SK-N-SH (cell line): ENCODE measurements around the gene AHCYL2. TPM values are rescaled to one million over a fixed set of nuclear protein-coding genes. Genes with fewer than 3 reads are reported as not detected.

ENCODE experiments used
- CTCF ChIA-PET: fragments of 300-600, 350-600 bp; formaldehyde crosslinking; extraction: SDS; loops from one replicate; lab custom pipeline; 2021; lab: Yijun Ruan, JAX
- POLR2A ChIA-PET: fragments of 350-600 bp; sonication (Branson Sonifier 250); formaldehyde crosslinking; extraction: SDS; loops from one replicate; lab custom pipeline; 2020; ENCODE audit warnings: antibody characterized with exemption, inconsistent platforms; lab: Yijun Ruan, JAX
- DNase-seq: peaks from one replicate; pipeline ENCODE4 v3.0.0; 2012
- H2AFZ ChIP-seq: fragments of 200-600 bp; sonication (generic); 2 replicates; pipeline ENCODE4 v1.8.1; 2016; ENCODE audit warnings: antibody characterized with exemption, mild to moderate bottlenecking, low read depth
- H3F3A ChIP-seq: fragments of 200-600 bp; sonication (generic); replicated peaks from 2 replicates; pipeline ENCODE3; 2016; ENCODE audit warnings: antibody characterized with exemption, mild to moderate bottlenecking; ENCODE audit not compliant: insufficient read depth
- H3K27ac ChIP-seq, 2 experiments: fragments of 200-500 bp in 1 of 2; fragments of 200-600 bp in 1 of 2; sonication (Bioruptor generic) in 1 of 2; sonication (generic), shearing (Covaris generic) in 1 of 2; 2 replicates each; pipeline versions ENCODE4 v1.5.1 to v1.6.1; 2014 to 2016; ENCODE audit warnings: low read depth in 2 of 2, inconsistent platforms in 1 of 2, low read length in 1 of 2, mild to moderate bottlenecking in 1 of 2, mixed read lengths in 1 of 2
- H3K27me3 ChIP-seq: fragments of 200-600 bp; sonication (generic), shearing (Covaris generic); 2 replicates; pipeline ENCODE4 v1.6.1; 2016; ENCODE audit warnings: mixed run types; ENCODE audit not compliant: insufficient read depth
- H3K36me3 ChIP-seq, 2 experiments: fragments of 200-500 bp in 1 of 2; fragments of 200-600 bp in 1 of 2; sonication (Bioruptor generic) in 1 of 2; sonication (generic) in 1 of 2; replicated peaks in 1 of 2; 2 replicates each; pipeline versions ENCODE3 to v1.5.1; 2014 to 2016; ENCODE audit warnings: low read length in 1 of 2, mild to moderate bottlenecking in 1 of 2; ENCODE audit not compliant: insufficient read depth in 2 of 2, control insufficient read depth in 1 of 2
- H3K4me1 ChIP-seq, 2 experiments: fragments of 200-500 bp in 1 of 2; fragments of 200-600 bp in 1 of 2; sonication (Bioruptor generic) in 1 of 2; sonication (generic), shearing (Covaris generic) in 1 of 2; 2 replicates each; pipeline versions ENCODE4 v1.5.1 to v1.6.1; 2014 to 2016; ENCODE audit warnings: low read depth in 1 of 2, low read length in 1 of 2, mixed run types in 1 of 2; ENCODE audit not compliant: insufficient read depth in 2 of 2, control insufficient read depth in 1 of 2
- H3K4me2 ChIP-seq: fragments of 200-600 bp; sonication (generic), shearing (Covaris generic); 2 replicates; pipeline ENCODE4 v1.6.1; 2017; ENCODE audit warnings: mixed run types
- H3K4me3 ChIP-seq, 2 experiments: fragments of 200-500 bp in 1 of 2; fragments of 200-600 bp in 1 of 2; sonication (Bioruptor generic) in 1 of 2; sonication (generic), shearing (Covaris generic) in 1 of 2; 2 replicates each; pipeline versions ENCODE4 v1.5.1 to v1.8.1; 2014 to 2016; ENCODE audit warnings: low read depth in 2 of 2, inconsistent platforms in 1 of 2, low read length in 1 of 2, mild to moderate bottlenecking in 1 of 2, mixed read lengths in 1 of 2, moderate library complexity in 1 of 2
- H3K79me2 ChIP-seq: fragments of 200-600 bp; sonication (generic); 2 replicates; pipeline ENCODE4 v1.8.1; 2017; ENCODE audit warnings: mild to moderate bottlenecking; ENCODE audit not compliant: insufficient read depth
- H3K9ac ChIP-seq: fragments of 200-600 bp; sonication (generic); 2 replicates; pipeline ENCODE4 v1.6.1; 2017; ENCODE audit warnings: mixed run types
- H3K9me2 ChIP-seq: fragments of 200-600 bp; sonication (generic); 2 replicates; pipeline ENCODE4 v1.6.1; 2017; ENCODE audit warnings: mixed run types
- H3K9me3 ChIP-seq: fragments of 200-600 bp; sonication (generic); 2 replicates; pipeline ENCODE4 v1.6.1; 2017; ENCODE audit warnings: mixed run types, mild to moderate bottlenecking, moderate library complexity
- H4K20me1 ChIP-seq: fragments of 200-600 bp; sonication (generic); 2 replicates; pipeline ENCODE4 v1.6.1; 2017; ENCODE audit warnings: mild to moderate bottlenecking, mixed run types; ENCODE audit not compliant: insufficient read depth
- FOSL2 ChIP-seq: IDR thresholded peaks from 2 replicates; pipeline ENCODE4 v1.4.0; 2012; ENCODE audit warnings: low read depth, mild to moderate bottlenecking, moderate library complexity, borderline replicate concordance
- FOXJ3 ChIP-seq: sonication (generic); formaldehyde crosslinking; IDR thresholded peaks from 2 replicates; pipeline ENCODE4 v1.5.1; 2020; ENCODE audit warnings: mild to moderate bottlenecking, missing genetic modification reagents
- FOXM1 ChIP-seq: IDR thresholded peaks from 2 replicates; pipeline ENCODE4 v1.4.0; 2012; ENCODE audit warnings: low read depth, mild to moderate bottlenecking
- GABPA ChIP-seq: IDR thresholded peaks from 2 replicates; pipeline ENCODE4 v1.4.0; 2012; ENCODE audit warnings: low read depth, mild to moderate bottlenecking
- GATA2 ChIP-seq: sonication (generic); formaldehyde crosslinking; IDR thresholded peaks from 2 replicates; pipeline ENCODE4 v1.5.0; 2020; ENCODE audit warnings: mild to moderate bottlenecking, missing genetic modification reagents
- JUND ChIP-seq: IDR thresholded peaks from 2 replicates; pipeline ENCODE4 v1.4.0; 2012
- MXI1 ChIP-seq: IDR thresholded peaks from 2 replicates; pipeline ENCODE4 v1.6.1; 2012; ENCODE audit warnings: mild to moderate bottlenecking, low read depth, low read length, improper control_type of control experiment
- PBX3 ChIP-seq: IDR thresholded peaks from 2 replicates; pipeline ENCODE4; 2012
- TEAD4 ChIP-seq: IDR thresholded peaks from 2 replicates; pipeline ENCODE4 v1.4.0; 2012; ENCODE audit warnings: mild to moderate bottlenecking, borderline replicate concordance; ENCODE audit not compliant: insufficient read depth
- USF1 ChIP-seq: IDR thresholded peaks from 2 replicates; pipeline ENCODE4 v1.4.0; 2012; ENCODE audit warnings: low read depth, borderline replicate concordance
- USF2 ChIP-seq: fragments of 150-350 bp; IDR thresholded peaks from 2 replicates; pipeline ENCODE4 v1.6.1; 2017; ENCODE audit warnings: antibody characterized with exemption, low read length, low read depth, borderline replicate concordance
- ZBTB33 ChIP-seq: IDR thresholded peaks from 2 replicates; pipeline ENCODE4 v1.4.0; 2012; ENCODE audit warnings: low read depth, borderline replicate concordance
- WGBS: methylation state at CpG from one replicate; pipeline ENCODE4 v1.1.6; 2017; ENCODE audit warnings: low lambda C conversion rate; 5-methylcytosine and 5-hydroxymethylcytosine counted together
- polyA plus RNA-seq, 3 experiments: library from polyadenylated mRNA; depleted of rRNA; stranded (reverse); fragments of >200 nt; gene quantifications; 2 replicates each; pipeline ENCODE4 v1.2.3, GENCODE V29; 2012
- TF ChIP-seq, protein P1 (sequence below): fragments of 200-600 bp; sonication (generic); IDR thresholded peaks from 2 replicates; pipeline ENCODE4 v1.6.1; 2017; ENCODE audit warnings: antibody characterized with exemption, mild to moderate bottlenecking, moderate library complexity

Gene AHCYL2
- polyA plus RNA-seq, 1 of the 3 experiments (the other 2 are of a cell fraction): 20.4 TPM

- Histone ChIP-seq H4K20me1 (no peaks in the 10 kb centered on the region), H3K9me2 (no peaks in the 10 kb centered on the region), H3F3A (no peaks in the 10 kb centered on the region), H3K79me2 (0 out of 2 replicates have a peak, but pooled peaks cover 4% of the 10 kb centered on the region), H3K36me3 (no peaks in the 10 kb centered on the region), H2AFZ (no peak overlapping the region), H3K9me3 (no peaks in the 10 kb centered on the region), H3K4me3 (no peak overlapping the region), H3K4me1 (peaks cover 0 to 4% of the 10 kb centered on the region in 2 experiments; a peak in 3 of 4 replicates), H3K27me3 (no peaks in the 10 kb centered on the region), H3K9ac (no peak overlapping the region), H3K27ac (no peak overlapping the region), H3K4me2 (no peak overlapping the region)
- no peak for DNase-seq
- TF ChIP-seq FOXJ3 (no peak), FOXM1 (no peak), USF1 (no peak), TEAD4 (no peak), USF2 (no peak)
- POLR2A ChIA-PET: no interaction called here
- CTCF ChIA-PET: interaction anchor here (0.5 to 2.1 kb wide), 2 partner anchors 23 to 39 kb away, joined by 3 to 16 read pairs; no protein-coding TSS in a partner anchor
Observed at GRCh38 chr7:129257168-129257567, 32.3 kb downstream of the AHCYL2 start.

GRCh38 chr7:129258649-129259389 is 34.0 kb downstream of the AHCYL2 start:
- Histone ChIP-seq H3K4me3 (no peak overlapping the region), H3K4me1 (no peaks in the 10 kb centered on the region), H3K9me3 (no peaks in the 10 kb centered on the region), H3F3A (no peaks in the 10 kb centered on the region), H3K27ac (no peak overlapping the region), H3K4me2 (no peak overlapping the region), H3K9me2 (no peaks in the 10 kb centered on the region), H3K27me3 (no peaks in the 10 kb centered on the region), H2AFZ (no peak overlapping the region), H3K36me3 (no peaks in the 10 kb centered on the region), H4K20me1 (no peaks in the 10 kb centered on the region), H3K79me2 (no peaks in the 10 kb centered on the region), H3K9ac (no peak overlapping the region)
- WGBS: 95% methylated on average over 4 of the region's 4 CpGs
- POLR2A ChIA-PET: no interaction called here
- no peak for DNase-seq
- CTCF ChIA-PET: interaction anchor here (0.8 to 4.4 kb wide), 3 partner anchors 39 to 376 kb away, joined by 3 to 25 read pairs (median 11); no protein-coding TSS in a partner anchor
- TF ChIP-seq JUND: no peak
- no peak for TF ChIP-seq GATA2 (CRISPR knock-in tag)
- TF ChIP-seq USF2: no peak
- no peak for TF ChIP-seq GABPA
- TF ChIP-seq PBX3: no peak
- no peak for TF ChIP-seq MXI1
- no peak for TF ChIP-seq USF1
- TF ChIP-seq, protein P1, sequence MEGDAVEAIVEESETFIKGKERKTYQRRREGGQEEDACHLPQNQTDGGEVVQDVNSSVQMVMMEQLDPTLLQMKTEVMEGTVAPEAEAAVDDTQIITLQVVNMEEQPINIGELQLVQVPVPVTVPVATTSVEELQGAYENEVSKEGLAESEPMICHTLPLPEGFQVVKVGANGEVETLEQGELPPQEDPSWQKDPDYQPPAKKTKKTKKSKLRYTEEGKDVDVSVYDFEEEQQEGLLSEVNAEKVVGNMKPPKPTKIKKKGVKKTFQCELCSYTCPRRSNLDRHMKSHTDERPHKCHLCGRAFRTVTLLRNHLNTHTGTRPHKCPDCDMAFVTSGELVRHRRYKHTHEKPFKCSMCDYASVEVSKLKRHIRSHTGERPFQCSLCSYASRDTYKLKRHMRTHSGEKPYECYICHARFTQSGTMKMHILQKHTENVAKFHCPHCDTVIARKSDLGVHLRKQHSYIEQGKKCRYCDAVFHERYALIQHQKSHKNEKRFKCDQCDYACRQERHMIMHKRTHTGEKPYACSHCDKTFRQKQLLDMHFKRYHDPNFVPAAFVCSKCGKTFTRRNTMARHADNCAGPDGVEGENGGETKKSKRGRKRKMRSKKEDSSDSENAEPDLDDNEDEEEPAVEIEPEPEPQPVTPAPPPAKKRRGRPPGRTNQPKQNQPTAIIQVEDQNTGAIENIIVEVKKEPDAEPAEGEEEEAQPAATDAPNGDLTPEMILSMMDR: no peak
- TF ChIP-seq FOSL2: no peak
- no peak for TF ChIP-seq ZBTB33
